Putamen (tissue), 1 donor: ENCODE results near the gene FBXW11.
A peak's percentile ranks its signal among the peaks of the same experiment; 100 is the strongest.
"Not testable (repeated sequence)": the region's sequence is repeated elsewhere in the genome, so short reads cannot be mapped to it uniquely, and the experiment has no call there.

Source experiments
- DNase-seq: peaks from one replicate; pipeline ENCODE4 v3.0.0-alpha.2; 2016; ENCODE audit warnings: low spot score

The FBXW11 gene

GRCh38 chr5:171911152-171911551 is 95.3 kb downstream of the FBXW11 start:
- no peak for DNase-seq

- no peak for DNase-seq
Observed at GRCh38 chr5:171908638-171909037, 97.8 kb downstream of the FBXW11 start.

GRCh38 chr5:171907725-171908343 is 98.6 kb downstream of the FBXW11 start:
- peak; percentile 29 for DNase-seq

- DNase-seq: no peak
Observed at GRCh38 chr5:171906703-171907590, 99.5 kb downstream of the FBXW11 start.

GRCh38 chr5:171906066-171906570 is 100.3 kb downstream of the FBXW11 start:
- no peak for DNase-seq

GRCh38 chr5:171904886-171905285 is 101.6 kb downstream of the FBXW11 start:
- no peak for DNase-seq

GRCh38 chr5:171901764-171902163 is 104.7 kb downstream of the FBXW11 start:
- no peak for DNase-seq

GRCh38 chr5:171899792-171900191 is 106.6 kb downstream of the FBXW11 start:
- no peak for DNase-seq

- no peak for DNase-seq
Observed at GRCh38 chr5:171898879-171899278, 107.6 kb downstream of the FBXW11 start.

GRCh38 chr5:171898386-171898785 is 108.1 kb downstream of the FBXW11 start:
- no peak for DNase-seq

GRCh38 chr5:171897231-171897630 is 109.2 kb downstream of the FBXW11 start:
- no peak for DNase-seq

- no peak for DNase-seq
Observed at GRCh38 chr5:171895081-171895480, 111.4 kb downstream of the FBXW11 start.

GRCh38 chr5:171893290-171893886 is 113.0 kb downstream of the FBXW11 start:
- no peak for DNase-seq

GRCh38 chr5:171891595-171891994 is 114.8 kb downstream of the FBXW11 start:
- DNase-seq: no peak

GRCh38 chr5:171891150-171891549 is 115.3 kb downstream of the FBXW11 start:
- DNase-seq: no peak

- no peak for DNase-seq
Observed at GRCh38 chr5:171888051-171888481, 118.4 kb downstream of the FBXW11 start.

- DNase-seq: not testable (repeated sequence)
Observed at GRCh38 chr5:171886037-171886436, 120.4 kb downstream of the FBXW11 start.

- peak; percentile 42 for DNase-seq
Observed at GRCh38 chr5:171882118-171882517, 124.3 kb downstream of the FBXW11 start.

GRCh38 chr5:171874234-171874633 is 132.2 kb downstream of the FBXW11 start:
- DNase-seq: no peak

- no peak for DNase-seq
Observed at GRCh38 chr5:171872666-171873065, 133.8 kb downstream of the FBXW11 start.

- DNase-seq: no peak
Observed at GRCh38 chr5:171871711-171872110, 134.7 kb downstream of the FBXW11 start.

- DNase-seq: no peak
Observed at GRCh38 chr5:171869956-171870355, 136.5 kb downstream of the FBXW11 start.

GRCh38 chr5:171868236-171868635 is 138.2 kb downstream of the FBXW11 start:
- DNase-seq: no peak
